Stimulated activated CD8-positive, alpha-beta memory T cell treated with anti-CD3 and anti-CD28 coated beads, Interleukin-2, amount 100 ng/mL, for 1 hour (primary cell): ENCODE data around the gene SYDE1.
"Not testable (repeated sequence)": the region's sequence is repeated elsewhere in the genome, so short reads cannot be mapped to it uniquely, and the experiment has no call there.

Source experiments
- DNase-seq, 2 donors: peaks; one replicate each; pipeline ENCODE4 v3.0.0-alpha.2; 2020; ENCODE audit warnings: low read depth in 2 of 2

Gene SYDE1

GRCh38 chr19:15107061-15108010 is at the start of gene SYDE1:
Gene SYDE1 (plus strand): TSS chr19:15107401. CDS start chr19:15107434, 33 bp downstream.
- DNase-seq, result no peak

GRCh38 chr19:15062036-15062435 is 45.2 kb upstream of the SYDE1 start:
- no peak for DNase-seq

- not testable (repeated sequence) for DNase-seq
These were observed 36.8 kb upstream of the SYDE1 start for GRCh38 chr19:15070386-15070785.

GRCh38 chr19:15072930-15073647 is 34.1 kb upstream of the SYDE1 start:
- no peak for DNase-seq

- DNase-seq, result no peak
These were observed 32.8 kb upstream of the SYDE1 start for GRCh38 chr19:15074371-15074770.

- no peak for DNase-seq
These were observed 31.4 kb upstream of the SYDE1 start for GRCh38 chr19:15075806-15076205.

- not testable (repeated sequence) for DNase-seq
These were observed 27.2 kb upstream of the SYDE1 start for GRCh38 chr19:15080002-15080401.

- no peak for DNase-seq
These were observed 25.3 kb upstream of the SYDE1 start, which contains the start of gene OR1I1 for GRCh38 chr19:15081911-15082310. Gene OR1I1 (plus strand): TSS chr19:15082211. CDS start chr19:15087066, 4,855 bp downstream.

- no peak for DNase-seq
These were observed 20.0 kb upstream of the SYDE1 start for GRCh38 chr19:15087182-15087581.

- peak; percentile 13 to 14 for DNase-seq
These were observed 15.1 kb upstream of the SYDE1 start for GRCh38 chr19:15091918-15092753.

GRCh38 chr19:15093001-15093400 is 14.2 kb upstream of the SYDE1 start:
- no peak for DNase-seq

- DNase-seq, result no peak
These were observed 11.0 kb upstream of the SYDE1 start for GRCh38 chr19:15096223-15096622.

GRCh38 chr19:15097980-15098379 is 9.2 kb upstream of the SYDE1 start:
- DNase-seq, result not testable (repeated sequence)

- no peak for DNase-seq
These were observed 8.7 kb upstream of the SYDE1 start for GRCh38 chr19:15098460-15098859.

GRCh38 chr19:15099017-15099582 is 8.1 kb upstream of the SYDE1 start:
- no peak for DNase-seq

- DNase-seq, result peak in 1 of 2 donors; percentile 14
These were observed 5.6 kb upstream of the SYDE1 start for GRCh38 chr19:15101479-15102082.

GRCh38 chr19:15104003-15104402 is 3.2 kb upstream of the SYDE1 start:
- no peak for DNase-seq

- DNase-seq, result no peak
These were observed 2.8 kb upstream of the SYDE1 start for GRCh38 chr19:15104411-15104810.

GRCh38 chr19:15105044-15105443 is 2.2 kb upstream of the SYDE1 start:
- no peak for DNase-seq

GRCh38 chr19:15108145-15108844 is 1.1 kb downstream of the SYDE1 start:
- no peak for DNase-seq
